OCI-LY7 (cell line): Measurements from ENCODE around the gene SH2D6.

Source experiments
- EZH2phosphoT487 ChIP-seq: fragments of 200-600 bp; sonication (generic); IDR thresholded peaks from 2 replicates; pipeline ENCODE4 v1.6.1; 2018; ENCODE audit warnings: low read depth, borderline replicate concordance, mild to moderate bottlenecking, mixed run types, antibody characterized with exemption, low read length, moderate library complexity, mixed read lengths
- TF ChIP-seq, protein P1 (sequence below): fragments of 200-600 bp; sonication (generic); conservative IDR thresholded peaks from 2 replicates; pipeline ENCODE4 v1.5.1; 2014; ENCODE audit warnings: mild to moderate bottlenecking, antibody characterized with exemption, low read length, moderate library complexity, mixed read lengths

DNA sequence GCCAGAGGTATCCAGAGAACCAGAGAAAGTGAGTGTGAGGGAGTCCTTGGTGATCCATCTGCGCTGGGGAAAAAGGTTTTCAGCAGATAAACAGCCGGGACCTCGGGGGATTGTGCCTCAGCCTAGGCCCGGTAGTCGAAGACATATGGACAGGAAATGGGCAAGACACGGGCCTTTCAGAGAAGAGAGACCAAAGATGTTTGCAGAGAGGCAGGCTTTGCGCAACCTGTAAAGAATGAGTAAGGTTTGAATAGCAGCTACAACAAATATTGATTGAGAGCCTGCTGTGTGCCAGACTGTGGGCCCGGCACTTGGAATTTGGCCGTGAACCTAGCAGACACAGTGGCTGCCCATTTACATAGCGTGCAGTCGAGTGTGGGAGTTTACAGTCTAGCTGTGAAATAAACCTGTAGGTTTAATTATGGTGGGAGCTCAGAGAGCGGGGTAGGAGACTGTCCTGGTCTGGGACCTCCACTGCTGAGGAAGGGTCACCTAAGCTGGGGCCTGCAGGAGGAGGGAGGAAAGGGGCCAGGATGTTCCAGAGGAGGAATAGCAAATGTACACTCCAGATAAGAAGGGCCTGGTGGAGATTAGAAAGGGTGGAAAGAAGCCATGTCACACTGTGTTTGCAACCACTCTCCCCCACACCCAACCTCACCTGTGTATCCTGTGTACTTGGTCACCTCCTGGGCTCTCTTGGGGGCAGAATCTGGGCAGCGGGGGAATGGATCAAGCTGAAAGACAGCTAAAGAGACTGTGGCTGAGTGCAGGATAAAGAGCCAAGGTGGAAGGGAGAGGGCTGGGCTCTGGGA is 3.0 kb downstream of the SH2D6 start:
- TF ChIP-seq, protein P1, sequence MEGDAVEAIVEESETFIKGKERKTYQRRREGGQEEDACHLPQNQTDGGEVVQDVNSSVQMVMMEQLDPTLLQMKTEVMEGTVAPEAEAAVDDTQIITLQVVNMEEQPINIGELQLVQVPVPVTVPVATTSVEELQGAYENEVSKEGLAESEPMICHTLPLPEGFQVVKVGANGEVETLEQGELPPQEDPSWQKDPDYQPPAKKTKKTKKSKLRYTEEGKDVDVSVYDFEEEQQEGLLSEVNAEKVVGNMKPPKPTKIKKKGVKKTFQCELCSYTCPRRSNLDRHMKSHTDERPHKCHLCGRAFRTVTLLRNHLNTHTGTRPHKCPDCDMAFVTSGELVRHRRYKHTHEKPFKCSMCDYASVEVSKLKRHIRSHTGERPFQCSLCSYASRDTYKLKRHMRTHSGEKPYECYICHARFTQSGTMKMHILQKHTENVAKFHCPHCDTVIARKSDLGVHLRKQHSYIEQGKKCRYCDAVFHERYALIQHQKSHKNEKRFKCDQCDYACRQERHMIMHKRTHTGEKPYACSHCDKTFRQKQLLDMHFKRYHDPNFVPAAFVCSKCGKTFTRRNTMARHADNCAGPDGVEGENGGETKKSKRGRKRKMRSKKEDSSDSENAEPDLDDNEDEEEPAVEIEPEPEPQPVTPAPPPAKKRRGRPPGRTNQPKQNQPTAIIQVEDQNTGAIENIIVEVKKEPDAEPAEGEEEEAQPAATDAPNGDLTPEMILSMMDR: no peak
- no peak for TF ChIP-seq EZH2phosphoT487
